Vagina (tissue), 2 donors: ENCODE measurements around the gene CARD14. TPM values are rescaled to one million over a fixed set of nuclear protein-coding genes. Genes with fewer than 3 reads are reported as not detected.

Source experiments
- DNase-seq, 2 donors: peaks; one replicate each; pipeline ENCODE4 v3.0.0-alpha.2; 2017; ENCODE audit errors: extremely low spot score in 2 of 2
- H3K27ac ChIP-seq: fragments of 200-600 bp; sonication (generic); one replicate; pipeline ENCODE4 v1.5.1; 2019
- H3K27me3 ChIP-seq: fragments of 200-600 bp; sonication (generic); one replicate; pipeline ENCODE4 v1.5.1; 2019
- H3K36me3 ChIP-seq, 2 donors: fragments of 200-600 bp; sonication (generic); one replicate each; pipeline ENCODE4 v1.5.1; 2017 to 2019
- H3K4me1 ChIP-seq: fragments of 200-600 bp; sonication (generic); one replicate; pipeline ENCODE4 v1.5.1; 2019
- H3K4me3 ChIP-seq, 2 donors: fragments of 200-600 bp; sonication (generic); 1 replicate in 1 of 2; 2 replicates in 1 of 2; pipeline ENCODE4 v1.5.1; 2016 to 2019
- H3K9me3 ChIP-seq: fragments of 200-600 bp; sonication (generic); one replicate; pipeline ENCODE4 v1.5.1; 2019
- POLR2A ChIP-seq, 2 donors: fragments of 450-650 bp; IDR thresholded peaks; one replicate each; pipeline ENCODE4 v1.6.1; 2017; ENCODE audit warnings: antibody characterized with exemption in 2 of 2, mild to moderate bottlenecking in 2 of 2, moderate library complexity in 2 of 2
- POLR2AphosphoS5 ChIP-seq, 2 donors: sonication (generic); formaldehyde crosslinking; IDR thresholded peaks; one replicate each; pipeline ENCODE4 v1.9.0; 2017; ENCODE audit warnings: antibody characterized with exemption in 2 of 2, mild to moderate bottlenecking in 2 of 2, low read depth in 1 of 2; ENCODE audit not compliant: insufficient read depth in 1 of 2
- intact Hi-C: fragments of 100-400 bp; cut with DNase I; formaldehyde crosslinking; loops from one replicate; pipeline ENCODE4 v1.15.1; 2023
- total RNA-seq: library from RNA; depleted of rRNA; stranded (reverse); fragments of >200 nt; gene quantifications from one replicate; pipeline ENCODE4 v1.2.3, GENCODE V29; 2016
- TF ChIP-seq, protein P1 (sequence below), 3 experiments: fragments of 450-650 bp in 2 of 3; fragments of 200-600 bp in 1 of 3; sonication (generic) in 1 of 3; IDR thresholded peaks; one replicate each; pipeline ENCODE4 v1.5.1; 2017 to 2019; ENCODE audit warnings: antibody characterized with exemption in 3 of 3, mild to moderate bottlenecking in 2 of 3, moderate library complexity in 2 of 3

Gene CARD14
- total RNA-seq, 1 donor from 2014 or later, result 30.0 TPM

DNA sequence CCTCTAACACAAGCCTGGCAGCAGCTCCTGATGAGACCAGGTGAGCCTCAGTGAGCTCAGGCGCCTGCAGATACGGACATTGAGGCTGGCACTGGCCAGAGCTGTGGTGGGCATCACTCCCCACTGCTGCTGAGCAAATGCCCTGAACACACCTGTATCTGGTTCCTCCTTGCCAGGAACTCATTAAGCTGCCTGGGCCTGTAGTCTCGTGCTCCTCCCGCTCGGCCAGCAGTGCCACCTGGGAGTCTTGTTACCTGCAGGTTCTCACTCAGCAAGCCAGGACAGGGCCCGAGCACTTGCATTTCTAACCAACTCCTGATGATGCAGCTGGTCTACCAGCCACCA, 36.2 kb upstream of the CARD14 start:
- no peak for DNase-seq
- TF ChIP-seq POLR2AphosphoS5 (IDR thresholded peaks at IDR 0.05; ENCODE audit: insufficient read depth in 1 of 2, low read depth in 1 of 2) (no peak), POLR2A (IDR thresholded peaks at IDR 0.05) (no peak)
- no peak overlapping the region for H3K4me3 ChIP-seq
- no peaks in the 10 kb centered on the region for H3K4me1 ChIP-seq
- no peaks in the 10 kb centered on the region for H3K9me3 ChIP-seq
- H3K27me3 ChIP-seq, result no peaks in the 10 kb centered on the region
- intact Hi-C loops, result no loop called here
- H3K36me3 ChIP-seq, result peaks cover 0 to 56% of the 10 kb centered on the region in 2 donors
- H3K27ac ChIP-seq, result no peak overlapping the region

DNA sequence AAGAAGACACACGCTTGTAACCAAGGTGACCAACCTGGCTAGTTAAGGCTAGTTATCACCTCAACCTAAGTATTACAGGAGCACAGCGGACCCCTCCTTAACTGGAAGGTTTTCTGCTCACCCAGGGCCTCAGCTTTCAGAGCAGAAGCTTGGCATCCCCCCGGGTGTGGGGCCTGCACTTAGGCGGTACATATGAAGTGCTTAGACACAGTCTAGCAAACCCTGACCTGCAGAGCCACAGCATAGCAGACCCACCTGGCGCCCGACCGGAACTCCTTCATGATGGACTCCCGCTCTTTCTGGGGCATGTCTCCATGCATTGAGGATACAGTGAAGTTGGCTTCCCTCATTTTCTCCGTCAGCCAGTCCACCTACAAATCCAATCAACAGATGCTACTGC, 32.7 kb upstream of the CARD14 start:
- H3K36me3 ChIP-seq, result peaks cover 0 to 90% of the 10 kb centered on the region in 2 donors
- H3K4me1 ChIP-seq, result no peaks in the 10 kb centered on the region
- no peak overlapping the region for H3K27ac ChIP-seq
- TF ChIP-seq, protein P1, sequence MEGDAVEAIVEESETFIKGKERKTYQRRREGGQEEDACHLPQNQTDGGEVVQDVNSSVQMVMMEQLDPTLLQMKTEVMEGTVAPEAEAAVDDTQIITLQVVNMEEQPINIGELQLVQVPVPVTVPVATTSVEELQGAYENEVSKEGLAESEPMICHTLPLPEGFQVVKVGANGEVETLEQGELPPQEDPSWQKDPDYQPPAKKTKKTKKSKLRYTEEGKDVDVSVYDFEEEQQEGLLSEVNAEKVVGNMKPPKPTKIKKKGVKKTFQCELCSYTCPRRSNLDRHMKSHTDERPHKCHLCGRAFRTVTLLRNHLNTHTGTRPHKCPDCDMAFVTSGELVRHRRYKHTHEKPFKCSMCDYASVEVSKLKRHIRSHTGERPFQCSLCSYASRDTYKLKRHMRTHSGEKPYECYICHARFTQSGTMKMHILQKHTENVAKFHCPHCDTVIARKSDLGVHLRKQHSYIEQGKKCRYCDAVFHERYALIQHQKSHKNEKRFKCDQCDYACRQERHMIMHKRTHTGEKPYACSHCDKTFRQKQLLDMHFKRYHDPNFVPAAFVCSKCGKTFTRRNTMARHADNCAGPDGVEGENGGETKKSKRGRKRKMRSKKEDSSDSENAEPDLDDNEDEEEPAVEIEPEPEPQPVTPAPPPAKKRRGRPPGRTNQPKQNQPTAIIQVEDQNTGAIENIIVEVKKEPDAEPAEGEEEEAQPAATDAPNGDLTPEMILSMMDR (IDR thresholded peaks at IDR 0.05), result no peak
- no peak for TF ChIP-seq POLR2A (IDR thresholded peaks at IDR 0.05)
- TF ChIP-seq POLR2AphosphoS5 (IDR thresholded peaks at IDR 0.05; ENCODE audit: insufficient read depth in 1 of 2, low read depth in 1 of 2), result no peak
- no peak for DNase-seq
- H3K9me3 ChIP-seq, result no peaks in the 10 kb centered on the region
- H3K27me3 ChIP-seq, result no peaks in the 10 kb centered on the region
- intact Hi-C loops, result no loop called here
- no peak overlapping the region for H3K4me3 ChIP-seq

DNA sequence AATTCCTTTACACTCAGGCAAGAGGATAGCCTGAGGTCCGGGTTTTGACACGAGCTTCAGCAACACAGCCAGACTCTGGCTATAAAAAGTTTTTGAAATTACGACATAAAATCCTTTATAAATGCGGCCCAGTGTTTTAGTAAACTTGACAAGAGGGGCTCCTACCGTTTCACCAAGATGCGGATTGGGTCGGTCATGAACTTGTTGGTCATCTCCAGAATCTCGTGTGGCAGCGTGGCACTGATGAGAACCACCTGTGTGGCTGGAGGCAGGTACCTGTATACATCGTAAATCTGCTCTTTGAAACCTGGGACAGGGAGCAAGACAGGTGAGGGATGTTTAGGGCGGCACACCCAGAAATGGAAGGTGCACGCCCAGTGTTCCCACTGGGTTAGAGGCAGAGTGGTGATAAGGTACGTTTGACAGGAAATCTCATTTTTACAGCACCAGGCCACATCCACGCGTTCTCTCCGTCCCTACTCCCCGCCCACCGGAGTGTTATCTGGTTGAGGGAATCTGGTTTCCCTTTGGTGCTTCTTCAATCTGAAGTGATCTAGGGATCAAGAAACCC, 30.9 kb upstream of the CARD14 start:
- H3K9me3 ChIP-seq, result no peaks in the 10 kb centered on the region
- intact Hi-C loops, result no loop called here
- no peak overlapping the region for H3K27ac ChIP-seq
- no peaks in the 10 kb centered on the region for H3K4me1 ChIP-seq
- TF ChIP-seq, protein P1 (IDR thresholded peaks at IDR 0.05), result no peak
- TF ChIP-seq POLR2A (IDR thresholded peaks at IDR 0.05), result no peak
- no peak for TF ChIP-seq POLR2AphosphoS5 (IDR thresholded peaks at IDR 0.05; ENCODE audit: insufficient read depth in 1 of 2, low read depth in 1 of 2)
- H3K4me3 ChIP-seq, result no peak overlapping the region
- no peak for DNase-seq
- no peaks in the 10 kb centered on the region for H3K27me3 ChIP-seq
- H3K36me3 ChIP-seq, result peaks cover 0 to 99% of the 10 kb centered on the region in 2 donors

DNA sequence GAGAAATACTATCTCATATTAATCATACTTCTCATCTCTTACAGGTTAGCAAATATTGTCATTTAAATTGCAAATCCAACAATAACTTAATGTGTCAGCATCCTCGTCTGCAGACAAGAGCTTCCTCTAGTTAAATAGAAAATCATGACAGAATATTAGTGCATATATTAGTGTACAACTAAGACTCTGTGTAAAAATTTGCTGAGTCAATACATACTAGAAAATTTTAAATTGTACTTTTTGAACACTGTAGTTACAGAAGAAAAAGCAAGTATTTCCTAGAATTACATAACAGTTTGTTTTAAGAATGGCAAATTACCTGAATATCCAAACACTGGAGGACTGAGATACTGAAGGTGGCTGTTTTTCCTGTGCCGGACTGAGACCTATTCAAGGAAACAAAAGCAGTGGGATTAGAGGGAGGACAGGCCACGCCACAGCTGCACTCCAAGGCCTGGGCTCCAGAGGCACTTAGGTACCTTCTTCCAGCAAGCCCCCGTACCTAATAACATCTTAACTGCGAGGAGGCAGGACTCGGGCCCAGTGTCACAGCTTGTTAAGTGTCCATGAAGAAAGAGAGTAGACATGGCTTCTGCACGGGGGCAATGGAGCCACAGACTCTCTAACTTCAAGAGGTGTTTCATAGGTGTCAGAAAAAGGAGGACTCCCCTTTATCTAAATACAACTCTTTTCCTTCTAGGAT, 28.2 kb upstream of the CARD14 start:
- Histone ChIP-seq H3K9me3 (no peaks in the 10 kb centered on the region), H3K4me1 (peaks cover 24% of the 10 kb centered on the region), H3K36me3 (peaks cover 0 to 75% of the 10 kb centered on the region in 2 donors), H3K27me3 (no peaks in the 10 kb centered on the region), H3K27ac (no peak overlapping the region), H3K4me3 (no peak overlapping the region)
- DNase-seq, result no peak
- TF ChIP-seq POLR2AphosphoS5 (IDR thresholded peaks at IDR 0.05; ENCODE audit: insufficient read depth in 1 of 2, low read depth in 1 of 2) (no peak), POLR2A (IDR thresholded peaks at IDR 0.05) (no peak)
- TF ChIP-seq, protein P1 (IDR thresholded peaks at IDR 0.05), result no peak
- intact Hi-C loops, result loop anchor here (10.0 kb wide), 1 partner anchor 123 kb away; the partner anchor contains the start of gene RNF213

DNA sequence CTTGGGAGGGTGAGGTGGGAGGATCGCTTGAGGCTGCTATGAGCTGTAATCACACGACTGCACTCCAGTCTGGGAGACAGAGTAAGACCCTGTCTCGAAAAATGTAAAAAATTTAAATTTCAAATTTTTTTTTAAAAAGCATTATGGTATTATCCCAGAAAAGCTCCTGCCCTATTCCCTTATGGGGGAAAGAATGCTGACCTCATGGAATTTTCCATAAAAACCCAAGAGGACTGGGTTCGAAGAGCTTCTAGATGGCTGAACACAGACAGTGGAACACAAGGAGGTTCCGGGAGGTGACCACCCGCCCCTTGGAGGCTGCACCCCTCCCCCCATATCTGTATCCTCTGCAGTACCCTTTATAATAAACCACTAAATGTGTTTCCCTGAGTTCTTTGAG, 26.9 kb upstream of the CARD14 start:
- H3K4me3 ChIP-seq, result no peak overlapping the region
- no peak for TF ChIP-seq POLR2AphosphoS5 (IDR thresholded peaks at IDR 0.05; ENCODE audit: insufficient read depth in 1 of 2, low read depth in 1 of 2)
- H3K27ac ChIP-seq, result no peak overlapping the region
- H3K9me3 ChIP-seq, result no peaks in the 10 kb centered on the region
- no peak for DNase-seq
- H3K27me3 ChIP-seq, result no peaks in the 10 kb centered on the region
- intact Hi-C loops, result loop anchor here (10.0 kb wide), 1 partner anchor 122 kb away; the partner anchor contains the start of gene RNF213
- H3K4me1 ChIP-seq, result peaks cover 29% of the 10 kb centered on the region
- H3K36me3 ChIP-seq, result peaks cover 0 to 62% of the 10 kb centered on the region in 2 donors
